Ishikawa (cell line): Measurements from ENCODE around the gene POGLUT3.

ENCODE experiments used
- CEBPB ChIP-seq: IDR thresholded peaks from 2 replicates; pipeline ENCODE4 v1.6.1; 2012
- CREB1 ChIP-seq: IDR thresholded peaks from 2 replicates; pipeline ENCODE4 v1.6.1; 2012; ENCODE audit warnings: low read depth
- EGR1 ChIP-seq: IDR thresholded peaks from 2 replicates; pipeline ENCODE4 v1.6.1; 2012
- EP300 ChIP-seq: IDR thresholded peaks from 2 replicates; pipeline ENCODE4 v1.6.1; 2012; ENCODE audit warnings: borderline replicate concordance
- FOXM1 ChIP-seq: IDR thresholded peaks from 2 replicates; pipeline ENCODE4 v1.6.1; 2012; ENCODE audit warnings: low read depth, borderline replicate concordance
- NFIC ChIP-seq: IDR thresholded peaks from 2 replicates; pipeline ENCODE4 v1.6.1; 2012
- RAD21 ChIP-seq: IDR thresholded peaks from 2 replicates; pipeline ENCODE4 v1.6.1; 2012; ENCODE audit warnings: low read depth
- TAF1 ChIP-seq: IDR thresholded peaks from 2 replicates; pipeline ENCODE4 v1.6.1; 2012; ENCODE audit warnings: low read depth, mild to moderate bottlenecking
- TCF12 ChIP-seq: IDR thresholded peaks from 2 replicates; pipeline ENCODE4 v1.6.1; 2012; ENCODE audit warnings: low read depth
- TEAD4 ChIP-seq: IDR thresholded peaks from 2 replicates; pipeline ENCODE4 v1.6.1; 2012
- YY1 ChIP-seq: IDR thresholded peaks from 2 replicates; pipeline ENCODE4 v1.6.1; 2012; ENCODE audit warnings: low read depth
- ZBTB7A ChIP-seq: IDR thresholded peaks from 2 replicates; pipeline ENCODE4 v1.6.1; 2012; ENCODE audit warnings: low read depth
- TF ChIP-seq, protein P1 (sequence below): IDR thresholded peaks from 2 replicates; pipeline ENCODE4 v1.6.1; 2012
- TF ChIP-seq, protein P2 (sequence below): IDR thresholded peaks from 2 replicates; pipeline ENCODE4 v1.6.1; 2012
- TF ChIP-seq, protein P3 (sequence below): IDR thresholded peaks from 2 replicates; pipeline ENCODE4 v1.6.1; 2012; ENCODE audit warnings: low read depth, mild to moderate bottlenecking

The POGLUT3 gene

DNA sequence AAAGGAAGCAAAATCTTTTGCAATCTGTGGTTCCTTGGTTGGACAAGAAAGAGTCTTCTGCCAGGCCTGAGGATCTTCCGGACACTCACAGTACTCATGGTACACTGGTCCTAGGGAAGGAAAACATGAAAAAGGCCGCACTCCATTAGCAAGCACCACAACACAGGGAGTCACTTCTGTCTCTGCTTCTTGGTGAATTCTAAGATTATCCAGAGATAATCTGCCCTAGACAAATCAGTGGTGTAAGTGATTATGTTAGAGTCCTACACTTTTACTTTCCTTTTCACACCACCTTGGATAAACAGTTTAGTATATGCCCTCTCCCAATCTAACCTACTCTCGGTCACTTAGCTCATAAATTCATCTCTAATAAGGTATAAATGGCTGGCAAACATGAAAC lies 11.9 kb downstream of the POGLUT3 start:
- TF ChIP-seq, protein P1, sequence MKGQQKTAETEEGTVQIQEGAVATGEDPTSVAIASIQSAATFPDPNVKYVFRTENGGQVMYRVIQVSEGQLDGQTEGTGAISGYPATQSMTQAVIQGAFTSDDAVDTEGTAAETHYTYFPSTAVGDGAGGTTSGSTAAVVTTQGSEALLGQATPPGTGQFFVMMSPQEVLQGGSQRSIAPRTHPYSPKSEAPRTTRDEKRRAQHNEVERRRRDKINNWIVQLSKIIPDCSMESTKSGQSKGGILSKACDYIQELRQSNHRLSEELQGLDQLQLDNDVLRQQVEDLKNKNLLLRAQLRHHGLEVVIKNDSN, result no peak
- TF ChIP-seq CEBPB (no peak), ZBTB7A (no peak), TCF12 (no peak), YY1 (no peak), TAF1 (no peak), FOXM1 (no peak), EGR1 (no peak), TEAD4 (no peak), NFIC (no peak), CREB1 (no peak), RAD21 (no peak), EP300 (no peak)
- TF ChIP-seq, protein P2, sequence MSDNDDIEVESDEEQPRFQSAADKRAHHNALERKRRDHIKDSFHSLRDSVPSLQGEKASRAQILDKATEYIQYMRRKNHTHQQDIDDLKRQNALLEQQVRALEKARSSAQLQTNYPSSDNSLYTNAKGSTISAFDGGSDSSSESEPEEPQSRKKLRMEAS, result no peak
- TF ChIP-seq, protein P3, sequence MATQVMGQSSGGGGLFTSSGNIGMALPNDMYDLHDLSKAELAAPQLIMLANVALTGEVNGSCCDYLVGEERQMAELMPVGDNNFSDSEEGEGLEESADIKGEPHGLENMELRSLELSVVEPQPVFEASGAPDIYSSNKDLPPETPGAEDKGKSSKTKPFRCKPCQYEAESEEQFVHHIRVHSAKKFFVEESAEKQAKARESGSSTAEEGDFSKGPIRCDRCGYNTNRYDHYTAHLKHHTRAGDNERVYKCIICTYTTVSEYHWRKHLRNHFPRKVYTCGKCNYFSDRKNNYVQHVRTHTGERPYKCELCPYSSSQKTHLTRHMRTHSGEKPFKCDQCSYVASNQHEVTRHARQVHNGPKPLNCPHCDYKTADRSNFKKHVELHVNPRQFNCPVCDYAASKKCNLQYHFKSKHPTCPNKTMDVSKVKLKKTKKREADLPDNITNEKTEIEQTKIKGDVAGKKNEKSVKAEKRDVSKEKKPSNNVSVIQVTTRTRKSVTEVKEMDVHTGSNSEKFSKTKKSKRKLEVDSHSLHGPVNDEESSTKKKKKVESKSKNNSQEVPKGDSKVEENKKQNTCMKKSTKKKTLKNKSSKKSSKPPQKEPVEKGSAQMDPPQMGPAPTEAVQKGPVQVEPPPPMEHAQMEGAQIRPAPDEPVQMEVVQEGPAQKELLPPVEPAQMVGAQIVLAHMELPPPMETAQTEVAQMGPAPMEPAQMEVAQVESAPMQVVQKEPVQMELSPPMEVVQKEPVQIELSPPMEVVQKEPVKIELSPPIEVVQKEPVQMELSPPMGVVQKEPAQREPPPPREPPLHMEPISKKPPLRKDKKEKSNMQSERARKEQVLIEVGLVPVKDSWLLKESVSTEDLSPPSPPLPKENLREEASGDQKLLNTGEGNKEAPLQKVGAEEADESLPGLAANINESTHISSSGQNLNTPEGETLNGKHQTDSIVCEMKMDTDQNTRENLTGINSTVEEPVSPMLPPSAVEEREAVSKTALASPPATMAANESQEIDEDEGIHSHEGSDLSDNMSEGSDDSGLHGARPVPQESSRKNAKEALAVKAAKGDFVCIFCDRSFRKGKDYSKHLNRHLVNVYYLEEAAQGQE, result no peak

DNA sequence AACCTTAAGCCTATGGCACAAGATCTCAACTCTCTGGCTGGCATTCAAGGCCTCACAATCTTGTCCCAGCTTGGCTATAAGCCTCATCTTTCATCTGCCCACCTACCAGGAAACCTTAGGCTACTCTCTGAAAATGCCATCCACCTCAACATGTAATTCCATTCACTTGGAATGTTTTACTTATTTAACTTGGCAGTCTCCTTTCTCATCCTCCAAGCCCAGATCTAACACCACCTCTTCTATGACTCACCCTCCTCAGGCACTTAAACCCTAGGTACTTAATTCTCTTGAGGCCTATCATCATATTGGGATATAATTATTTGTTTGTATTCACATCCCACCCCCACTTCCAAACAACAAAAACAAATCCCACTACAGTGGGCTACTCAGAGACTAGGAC lies 15.0 kb downstream of the POGLUT3 start:
- no peak for TF ChIP-seq TCF12
- no peak for TF ChIP-seq CREB1
- TF ChIP-seq CEBPB, result no peak
- TF ChIP-seq, protein P3, result no peak
- TF ChIP-seq, protein P2, result no peak
- TF ChIP-seq TEAD4, result no peak
- TF ChIP-seq EP300, result no peak
- TF ChIP-seq NFIC, result no peak
- TF ChIP-seq YY1, result no peak
- no peak for TF ChIP-seq EGR1
- TF ChIP-seq FOXM1, result no peak
- no peak for TF ChIP-seq ZBTB7A
- no peak for TF ChIP-seq TAF1
- TF ChIP-seq, protein P1, result no peak
- no peak for TF ChIP-seq RAD21

DNA sequence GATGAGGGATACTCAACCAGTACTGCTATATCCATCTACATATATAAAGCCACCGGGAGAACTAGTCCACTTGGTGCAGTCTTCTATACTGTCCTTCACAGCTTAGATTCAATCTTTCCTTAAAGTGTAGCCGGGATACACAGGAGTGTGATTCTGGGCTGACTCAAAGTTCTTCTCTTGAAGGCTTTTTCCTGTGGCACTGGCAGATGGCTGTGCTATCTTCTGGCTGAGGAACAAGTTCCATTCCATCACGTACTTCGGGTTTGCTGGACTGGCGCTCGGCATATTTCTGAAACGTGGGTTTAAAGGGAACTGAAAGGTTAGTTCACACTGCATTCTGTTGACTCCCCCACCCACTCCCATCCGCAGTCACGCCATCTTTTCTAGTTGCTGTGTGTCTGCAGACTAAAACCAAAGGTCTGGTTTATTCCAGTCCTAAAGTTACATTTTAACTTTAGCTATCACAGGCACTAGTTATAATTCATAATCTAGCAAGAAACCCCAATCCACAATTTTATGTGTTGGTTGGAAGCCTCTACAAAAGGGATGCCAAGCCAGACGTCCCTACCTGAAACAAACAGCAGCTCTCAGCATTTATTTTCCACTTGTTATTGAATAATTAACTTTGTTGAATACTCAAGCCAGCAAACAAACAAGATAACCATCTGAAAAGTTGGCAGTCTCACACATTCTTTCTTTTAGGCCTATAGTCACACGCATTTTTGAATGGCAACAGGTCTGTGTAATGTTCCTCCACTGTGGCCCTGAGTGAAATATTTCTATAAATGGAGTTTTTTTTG lies 23.3 kb downstream of the POGLUT3 start:
- TF ChIP-seq NFIC (no peak), CREB1 (no peak), EGR1 (no peak), RAD21 (no peak), CEBPB (no peak), ZBTB7A (no peak), TCF12 (no peak), TAF1 (no peak), FOXM1 (no peak), TEAD4 (no peak), YY1 (no peak), EP300 (no peak)
- TF ChIP-seq, protein P2, result no peak
- TF ChIP-seq, protein P1, result no peak
- TF ChIP-seq, protein P3, result no peak
